Astrocyte (in vitro differentiated cells and primary cell): ENCODE data around the gene PLCL1.

Experiments used
- CTCF ChIP-seq: IDR thresholded peaks from 2 replicates; pipeline ENCODE4 v1.5.1; 2011; ENCODE audit warnings: low read depth, mild to moderate bottlenecking, inconsistent platforms, low read length, moderate library complexity; ENCODE audit not compliant: insufficient read depth
- EZH2 ChIP-seq: IDR thresholded peaks from 2 replicates; pipeline ENCODE4 v1.6.1; 2012; ENCODE audit warnings: mild to moderate bottlenecking, low read length, inconsistent platforms; ENCODE audit not compliant: insufficient read depth

GRCh38 chr2:197800091-197800490, 4.3 kb upstream of the PLCL1 start:
- TF ChIP-seq CTCF: no peak
- no peak for TF ChIP-seq EZH2
